AG09309 (cell line): ENCODE data around the gene SBNO2.

Source experiments
- DNase-seq: peaks from one replicate; pipeline ENCODE4 v3.0.0-alpha.2; 2010; ENCODE audit warnings: low read depth
- H3K4me3 ChIP-seq: 2 replicates; pipeline ENCODE4 v1.5.1; 2011; ENCODE audit warnings: mild to moderate bottlenecking, low read depth, low read length, moderate library complexity; ENCODE audit not compliant: control insufficient read depth
- CTCF ChIP-seq: IDR thresholded peaks from 2 replicates; pipeline ENCODE4 v1.5.1; 2011; ENCODE audit warnings: mild to moderate bottlenecking, low read depth, low read length, inconsistent platforms; ENCODE audit not compliant: insufficient read depth, control insufficient read depth; ENCODE audit errors: missing control alignments

Gene SBNO2

GRCh38 chr19:1079566-1080111 lies 94.4 kb downstream of the SBNO2 start:
- TF ChIP-seq CTCF = no peak
- H3K4me3 ChIP-seq = no peak overlapping the region
- DNase-seq = no peak

DNA sequence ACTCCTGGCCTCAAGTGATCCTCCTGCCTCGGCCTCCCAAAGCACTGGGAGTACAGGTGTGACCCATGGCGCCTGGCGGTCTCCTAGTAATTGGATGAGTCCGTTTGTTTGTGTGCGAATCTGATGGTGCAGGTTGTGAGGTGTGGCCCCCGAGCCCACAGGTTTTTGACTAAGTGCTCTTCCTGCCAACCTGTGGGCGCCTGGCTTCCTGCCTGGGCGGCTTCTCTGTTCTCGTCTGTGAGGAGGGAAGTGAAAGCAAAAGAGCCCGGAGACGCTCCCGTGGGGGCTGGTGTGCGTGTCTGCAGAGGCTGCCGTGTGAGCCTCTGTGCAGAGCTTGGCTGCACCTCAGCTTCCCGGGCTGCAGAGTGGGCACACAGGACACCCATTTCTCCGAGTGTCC lies 97.1 kb downstream of the SBNO2 start:
- TF ChIP-seq CTCF = no peak
- H3K4me3 ChIP-seq = no peak overlapping the region
- DNase-seq = no peak

- no peak overlapping the region for H3K4me3 ChIP-seq
- DNase-seq = no peak
- no peak for TF ChIP-seq CTCF
Measured at GRCh38 chr19:1076046-1076386, 98.1 kb downstream of the SBNO2 start.

- no peak overlapping the region for H3K4me3 ChIP-seq
- no peak for DNase-seq
- no peak for TF ChIP-seq CTCF
Measured at GRCh38 chr19:1074544-1075283, 99.4 kb downstream of the SBNO2 start.

DNA sequence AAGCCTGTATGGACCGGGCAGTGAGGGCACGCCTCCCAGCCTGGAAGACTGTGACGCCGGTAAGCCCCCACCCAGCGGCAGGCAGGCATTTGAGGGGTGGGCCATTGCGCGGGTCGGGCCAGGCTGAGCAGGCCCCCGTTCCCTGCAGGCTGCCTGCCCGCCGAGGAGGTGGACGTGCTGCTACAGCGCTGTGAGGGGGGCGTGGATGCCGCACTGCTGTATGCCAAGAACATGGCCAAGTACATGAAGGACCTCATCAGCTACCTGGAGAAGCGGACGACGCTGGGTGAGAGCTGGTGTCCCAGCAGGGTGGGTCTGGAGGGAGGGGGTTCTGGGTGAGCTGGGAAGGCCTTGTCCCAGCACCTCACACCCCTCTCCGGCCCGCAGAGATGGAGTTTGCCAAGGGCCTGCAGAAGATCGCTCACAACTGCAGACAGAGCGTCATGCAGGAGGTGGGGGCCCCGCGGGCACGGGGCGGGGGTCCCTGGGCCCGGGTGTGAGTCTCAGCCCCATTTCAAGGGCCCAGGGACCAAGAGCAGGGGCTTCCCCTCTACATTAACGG lies 100.0 kb downstream of the SBNO2 start:
- no peak overlapping the region for H3K4me3 ChIP-seq
- no peak for TF ChIP-seq CTCF
- DNase-seq = no peak

DNA sequence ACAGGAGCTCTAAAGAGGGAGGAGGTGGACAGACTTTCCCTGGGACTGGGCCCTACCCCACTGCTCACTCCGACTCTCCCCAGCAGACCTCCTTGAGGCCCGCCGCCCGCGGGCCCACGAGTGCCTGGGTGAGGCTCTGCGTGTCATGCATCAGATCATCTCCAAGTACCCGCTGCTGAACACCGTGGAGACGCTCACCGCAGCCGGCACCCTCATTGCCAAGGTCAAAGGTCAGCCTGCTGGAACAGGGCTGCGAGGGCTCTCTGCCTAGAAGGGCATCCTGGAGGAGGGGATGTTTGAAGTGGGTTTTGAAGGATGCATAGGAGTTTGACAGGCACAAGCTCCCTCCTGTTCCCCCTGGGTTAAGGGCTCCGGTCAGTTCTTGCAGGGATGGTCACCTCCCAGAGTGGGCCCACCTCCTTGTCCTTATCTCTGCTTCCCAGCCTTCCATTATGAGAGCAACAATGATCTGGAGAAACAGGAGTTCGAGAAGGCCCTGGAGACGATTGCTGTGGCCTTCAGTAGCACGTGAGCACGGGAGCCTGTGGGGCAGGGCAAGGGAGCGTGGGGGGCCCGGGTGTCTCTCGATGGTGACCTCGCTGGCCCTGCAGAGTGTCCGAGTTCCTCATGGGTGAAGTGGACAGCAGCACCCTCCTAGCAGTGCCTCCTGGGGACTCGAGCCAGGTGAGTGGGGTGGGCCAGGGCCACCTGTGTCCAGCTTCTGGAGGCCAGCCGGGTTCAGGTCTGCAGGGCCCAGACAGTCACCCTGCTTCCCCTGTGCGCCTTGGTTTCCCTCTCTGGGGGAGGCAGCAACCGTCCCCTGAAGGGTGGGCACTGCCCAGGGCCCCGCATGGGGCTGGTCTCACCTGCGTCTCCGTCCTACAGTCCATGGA lies 100.8 kb downstream of the SBNO2 start:
- no peak for TF ChIP-seq CTCF
- no peak for DNase-seq
- H3K4me3 ChIP-seq = no peak overlapping the region
